Spleen (tissue), 7 donors: ENCODE measurements around the gene PAPOLG.

ENCODE experiments used
- POLR2A ChIP-seq, 3 donors: fragments of 450-650 bp; IDR thresholded peaks; one replicate each; pipeline ENCODE4 v1.5.1; 2017; ENCODE audit warnings: antibody characterized with exemption in 3 of 3, mild to moderate bottlenecking in 1 of 3
- POLR2AphosphoS5 ChIP-seq, 3 donors: sonication (generic); formaldehyde crosslinking; IDR thresholded peaks; one replicate each; pipeline ENCODE4 v1.5.1; 2017; ENCODE audit warnings: antibody characterized with exemption in 3 of 3
- TF ChIP-seq, protein P1 (sequence below), 11 experiments: fragments of 200-600 bp in 7 of 11; fragments of 450-650 bp in 4 of 11; sonication (generic) in 4 of 11; IDR thresholded peaks in 8 of 11; conservative IDR thresholded peaks in 3 of 11; 1 replicate in 7 of 11; 2 replicates in 4 of 11; pipeline versions ENCODE4 v1.4.0 to v1.8.0; 2016 to 2021; ENCODE audit warnings: antibody characterized with exemption in 11 of 11, inconsistent platforms in 4 of 11, mild to moderate bottlenecking in 1 of 11
- donor health status: DM: no; HTN: no; CAD: no; lungs with moderate emphysema.
- donor health status: DM: no; HTN: no; CAD: no.
- donor health status: DM: no; HTN: no; CAD: no.

GRCh38 chr2:60819936-60820335, 63.9 kb downstream of the PAPOLG start:
- TF ChIP-seq, protein P1, sequence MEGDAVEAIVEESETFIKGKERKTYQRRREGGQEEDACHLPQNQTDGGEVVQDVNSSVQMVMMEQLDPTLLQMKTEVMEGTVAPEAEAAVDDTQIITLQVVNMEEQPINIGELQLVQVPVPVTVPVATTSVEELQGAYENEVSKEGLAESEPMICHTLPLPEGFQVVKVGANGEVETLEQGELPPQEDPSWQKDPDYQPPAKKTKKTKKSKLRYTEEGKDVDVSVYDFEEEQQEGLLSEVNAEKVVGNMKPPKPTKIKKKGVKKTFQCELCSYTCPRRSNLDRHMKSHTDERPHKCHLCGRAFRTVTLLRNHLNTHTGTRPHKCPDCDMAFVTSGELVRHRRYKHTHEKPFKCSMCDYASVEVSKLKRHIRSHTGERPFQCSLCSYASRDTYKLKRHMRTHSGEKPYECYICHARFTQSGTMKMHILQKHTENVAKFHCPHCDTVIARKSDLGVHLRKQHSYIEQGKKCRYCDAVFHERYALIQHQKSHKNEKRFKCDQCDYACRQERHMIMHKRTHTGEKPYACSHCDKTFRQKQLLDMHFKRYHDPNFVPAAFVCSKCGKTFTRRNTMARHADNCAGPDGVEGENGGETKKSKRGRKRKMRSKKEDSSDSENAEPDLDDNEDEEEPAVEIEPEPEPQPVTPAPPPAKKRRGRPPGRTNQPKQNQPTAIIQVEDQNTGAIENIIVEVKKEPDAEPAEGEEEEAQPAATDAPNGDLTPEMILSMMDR (IDR thresholded peaks at IDR 0.05 in 8 of 11, conservative IDR thresholded peaks at IDR 0.05 in 3 of 11), result no peak
- TF ChIP-seq POLR2AphosphoS5 (IDR thresholded peaks at IDR 0.05) (no peak), POLR2A (IDR thresholded peaks at IDR 0.05) (no peak)
